H1 (cell line): ENCODE data around the gene LIAS. TPM values are rescaled to one million over a fixed set of nuclear protein-coding genes. Genes with fewer than 3 reads are reported as not detected.

ENCODE experiments used
- CTCF ChIA-PET: fragments of 300-600 bp; sonication (Branson Sonifier 250); formaldehyde crosslinking; loops from one replicate; lab custom pipeline; 2021; ENCODE audit not compliant: partially characterized antibody; lab: Charles Lee
- POLR2A ChIA-PET: fragments of 300-600 bp; sonication (Branson Sonifier 250); formaldehyde crosslinking; loops from one replicate; lab custom pipeline; 2021; ENCODE audit warnings: inconsistent platforms; ENCODE audit not compliant: partially characterized antibody; lab: Charles Lee
- DNase-seq, 2 experiments: peaks; one replicate each; pipeline versions ENCODE4 v3.0.0 to v3.0.0-alpha.2; 2010 to 2022; ENCODE audit warnings: low spot score in 2 of 2, low read depth in 1 of 2, mixed read lengths in 1 of 2
- FAIRE-seq: peaks from 2 replicates; lab custom pipeline; 2011; peaks lifted over from hg19 to GRCh38; lab: Jason Lieb, UNC
- H2AFZ ChIP-seq: 2 replicates; pipeline ENCODE4 v1.8.1; 2012; ENCODE audit warnings: low read length, inconsistent platforms
- H2AK5ac ChIP-seq: 2 replicates; pipeline ENCODE4 v1.6.1; 2013; ENCODE audit warnings: low read depth, low read length
- H2BK120ac ChIP-seq: replicated peaks from 2 replicates; pipeline ENCODE3; 2013; ENCODE audit warnings: low read depth, low read length, inconsistent platforms
- H2BK12ac ChIP-seq: 2 replicates; pipeline ENCODE4 v1.6.1; 2013; ENCODE audit warnings: low read depth, low read length
- H2BK15ac ChIP-seq: 2 replicates; pipeline ENCODE4 v1.6.1; 2013; ENCODE audit warnings: low read length
- H2BK20ac ChIP-seq: 2 replicates; pipeline ENCODE4 v1.6.1; 2013; ENCODE audit warnings: low read length
- H2BK5ac ChIP-seq: 2 replicates; pipeline ENCODE4 v1.6.1; 2013; ENCODE audit warnings: low read depth, low read length
- H3K14ac ChIP-seq: 2 replicates; pipeline ENCODE4 v1.6.1; 2013; ENCODE audit warnings: inconsistent platforms; ENCODE audit not compliant: insufficient read length
- H3K18ac ChIP-seq: 2 replicates; pipeline ENCODE4 v1.6.1; 2013; ENCODE audit warnings: low read length; ENCODE audit errors: extremely low read depth
- H3K23ac ChIP-seq: 2 replicates; pipeline ENCODE4 v1.6.1; 2013; ENCODE audit warnings: inconsistent platforms; ENCODE audit not compliant: insufficient read length
- H3K23me2 ChIP-seq: 2 replicates; pipeline ENCODE4 v1.6.1; 2013; ENCODE audit warnings: low read depth, low read length
- H3K27ac ChIP-seq: 2 replicates; pipeline ENCODE4 v1.6.1; 2011; ENCODE audit warnings: low read depth, low read length, inconsistent platforms
- H3K27me3 ChIP-seq, 4 experiments: replicated peaks in 1 of 4; 1 replicate in 1 of 4; 2 replicates in 3 of 4; pipeline versions ENCODE4 v1.6.1 to v1.8.1; 2011 to 2013; ENCODE audit warnings: low read length in 3 of 4, mild to moderate bottlenecking in 3 of 4, inconsistent platforms in 2 of 4, mixed read lengths in 2 of 4, moderate library complexity in 1 of 4; ENCODE audit not compliant: control insufficient read depth in 3 of 4, insufficient read depth in 3 of 4; ENCODE audit errors: extremely low read depth in 1 of 4
- H3K36me3 ChIP-seq, 4 experiments: 2 replicates each; pipeline versions ENCODE4 v1.6.1 to v1.8.1; 2011 to 2013; ENCODE audit warnings: mild to moderate bottlenecking in 4 of 4, low read length in 3 of 4, moderate library complexity in 2 of 4, control low read depth in 1 of 4, inconsistent platforms in 1 of 4; ENCODE audit not compliant: insufficient read depth in 4 of 4, control insufficient read depth in 2 of 4
- H3K4ac ChIP-seq: replicated peaks from 2 replicates; pipeline ENCODE3; 2013; ENCODE audit warnings: low read length, low read depth, mixed read lengths, inconsistent platforms; ENCODE audit not compliant: insufficient read length
- H3K4me1 ChIP-seq, 4 experiments: replicated peaks in 1 of 4; 1 replicate in 1 of 4; 2 replicates in 3 of 4; pipeline versions ENCODE4 v1.6.1 to v1.8.1; 2011 to 2013; ENCODE audit warnings: low read length in 3 of 4, inconsistent platforms in 2 of 4, mixed read lengths in 1 of 4; ENCODE audit not compliant: insufficient read depth in 4 of 4, control insufficient read depth in 3 of 4
- H3K4me2 ChIP-seq, 2 experiments: 2 replicates each; pipeline versions ENCODE4 v1.6.1 to v1.8.1; 2011 to 2013; ENCODE audit warnings: low read depth in 2 of 2, low read length in 2 of 2, control low read depth in 1 of 2, inconsistent platforms in 1 of 2, mild to moderate bottlenecking in 1 of 2; ENCODE audit not compliant: insufficient read depth in 1 of 2
- H3K4me3 ChIP-seq, 4 experiments: fragments of 200-600, 300-600 bp in 1 of 4; sonication (generic), shearing (Covaris generic), sonication (Bioruptor Twin) in 1 of 4; 2 replicates each; pipeline versions ENCODE4 v1.5.1 to v1.8.1; 2011 to 2016; ENCODE audit warnings: low read length in 4 of 4, low read depth in 3 of 4, control low read depth in 2 of 4, inconsistent platforms in 2 of 4, mild to moderate bottlenecking in 2 of 4, mixed read lengths in 1 of 4, moderate library complexity in 1 of 4; ENCODE audit not compliant: insufficient read depth in 2 of 4; ENCODE audit errors: extremely low read depth in 1 of 4
- H3K56ac ChIP-seq: replicated peaks from 2 replicates; pipeline ENCODE3; 2013; ENCODE audit warnings: low read depth, mild to moderate bottlenecking, mixed read lengths, low read length, inconsistent platforms; ENCODE audit not compliant: insufficient read length
- H3K79me1 ChIP-seq: 2 replicates; pipeline ENCODE4 v1.6.1; 2013; ENCODE audit warnings: low read depth, low read length, control low read depth
- H3K79me2 ChIP-seq, 2 experiments: 2 replicates each; pipeline versions ENCODE4 v1.6.1 to v1.8.1; 2012 to 2013; ENCODE audit warnings: low read length in 2 of 2, mild to moderate bottlenecking in 2 of 2, inconsistent platforms in 1 of 2; ENCODE audit not compliant: insufficient read depth in 2 of 2, control insufficient read depth in 1 of 2
- H3K9ac ChIP-seq, 4 experiments: replicated peaks in 1 of 4; 1 replicate in 1 of 4; 2 replicates in 3 of 4; pipeline versions ENCODE4 v1.6.1 to v1.8.1; 2011 to 2013; ENCODE audit warnings: low read depth in 3 of 4, low read length in 3 of 4, control low read depth in 2 of 4, mild to moderate bottlenecking in 2 of 4, moderate library complexity in 2 of 4, inconsistent platforms in 1 of 4; ENCODE audit errors: extremely low read depth in 1 of 4
- H3K9me3 ChIP-seq, 2 experiments: 2 replicates each; pipeline versions ENCODE4 v1.6.1 to v1.8.1; 2012 to 2013; ENCODE audit warnings: mild to moderate bottlenecking in 2 of 2, moderate library complexity in 2 of 2, control low read depth in 1 of 2, inconsistent platforms in 1 of 2, low read depth in 1 of 2, low read length in 1 of 2, mixed read lengths in 1 of 2; ENCODE audit not compliant: insufficient read depth in 2 of 2
- H4K20me1 ChIP-seq, 2 experiments: replicated peaks in 1 of 2; 2 replicates each; pipeline versions ENCODE3 to v1.8.1; 2011 to 2013; ENCODE audit warnings: inconsistent platforms in 2 of 2, low read length in 2 of 2, mild to moderate bottlenecking in 1 of 2; ENCODE audit not compliant: insufficient read depth in 2 of 2, control insufficient read depth in 1 of 2
- H4K5ac ChIP-seq: 2 replicates; pipeline ENCODE4 v1.6.1; 2013; ENCODE audit warnings: low read length, low read depth, mixed read lengths, inconsistent platforms; ENCODE audit not compliant: insufficient read length
- H4K8ac ChIP-seq: 2 replicates; pipeline ENCODE4 v1.8.0; 2013; ENCODE audit warnings: mild to moderate bottlenecking, moderate library complexity, low read length, inconsistent platforms; ENCODE audit not compliant: insufficient read depth; ENCODE audit errors: extremely low read depth
- H4K91ac ChIP-seq: replicated peaks from 2 replicates; pipeline ENCODE3; 2013; ENCODE audit warnings: low read length, mixed read lengths, inconsistent platforms; ENCODE audit not compliant: insufficient read length
- ASH2L ChIP-seq: fragments of 200-600, 300-600 bp; sonication (generic); IDR thresholded peaks from one replicate; pipeline ENCODE4 v1.7.1; 2017; ENCODE audit warnings: low read length
- FOSL1 ChIP-seq: IDR thresholded peaks from 2 replicates; pipeline ENCODE4 v1.6.1; 2011; ENCODE audit warnings: mild to moderate bottlenecking, low read depth, low read length, moderate library complexity; ENCODE audit not compliant: insufficient read depth
- KDM5A ChIP-seq: fragments of 200-600 bp; IDR thresholded peaks from 2 replicates; pipeline ENCODE4 v1.7.1; 2012; ENCODE audit warnings: mild to moderate bottlenecking, low read length, inconsistent platforms, mixed read lengths
- NANOG ChIP-seq: IDR thresholded peaks from 2 replicates; pipeline ENCODE4 v1.6.1; 2011; ENCODE audit warnings: low read length, low read depth, mild to moderate bottlenecking, inconsistent platforms; ENCODE audit not compliant: insufficient read depth, poor library complexity, severe bottlenecking
- WGBS, 2 experiments: shearing (Covaris generic) in 1 of 2; methylation state at CpG; one replicate each; pipeline versions ENCODE4 v1.1.6 to v1.1.7; 2013 to 2015; ENCODE audit warnings: low lambda C conversion rate in 2 of 2, mixed read lengths in 2 of 2, inconsistent platforms in 1 of 2, low coverage in 1 of 2, missing lambda C conversion rate in 1 of 2; ENCODE audit not compliant: insufficient replicate concordance in 2 of 2, insufficient coverage in 1 of 2, insufficient read length in 1 of 2; ENCODE audit errors: extremely low coverage in 1 of 2, missing lambda C conversion rate in 1 of 2; 5-methylcytosine and 5-hydroxymethylcytosine counted together
- polyA plus RNA-seq, 7 experiments: library from polyadenylated mRNA; depleted of rRNA in 3 of 7; stranded (reverse) in 5 of 7; unstranded in 2 of 7; fragments of >200 nt in 5 of 7; fragments of 200-250 nt in 2 of 7; gene quantifications; 1 replicate in 5 of 7; 2 replicates in 1 of 7; 4 replicates in 1 of 7; pipeline versions ENCODE4 v1.2.1 to v1.2.3, GENCODE V29; 2011 to 2013; ENCODE audit warnings: missing spikeins in 2 of 7, mixed read lengths in 2 of 7
- total RNA-seq: library from RNA; stranded (reverse); fragmentation: NEBNext Ultra II Directional; extraction: Animal tissue kit (Norgen Biotek cat#: 25700); gene quantifications from 2 replicates; pipeline ENCODE4 v1.2.1, GENCODE V29; 2021

Gene LIAS
- total and polyA plus RNA-seq, 2 of the 8 experiments (the other 6 are each of a cell fraction or from before 2014, with no cell fraction given): 10.5 to 24.9 TPM

DNA sequence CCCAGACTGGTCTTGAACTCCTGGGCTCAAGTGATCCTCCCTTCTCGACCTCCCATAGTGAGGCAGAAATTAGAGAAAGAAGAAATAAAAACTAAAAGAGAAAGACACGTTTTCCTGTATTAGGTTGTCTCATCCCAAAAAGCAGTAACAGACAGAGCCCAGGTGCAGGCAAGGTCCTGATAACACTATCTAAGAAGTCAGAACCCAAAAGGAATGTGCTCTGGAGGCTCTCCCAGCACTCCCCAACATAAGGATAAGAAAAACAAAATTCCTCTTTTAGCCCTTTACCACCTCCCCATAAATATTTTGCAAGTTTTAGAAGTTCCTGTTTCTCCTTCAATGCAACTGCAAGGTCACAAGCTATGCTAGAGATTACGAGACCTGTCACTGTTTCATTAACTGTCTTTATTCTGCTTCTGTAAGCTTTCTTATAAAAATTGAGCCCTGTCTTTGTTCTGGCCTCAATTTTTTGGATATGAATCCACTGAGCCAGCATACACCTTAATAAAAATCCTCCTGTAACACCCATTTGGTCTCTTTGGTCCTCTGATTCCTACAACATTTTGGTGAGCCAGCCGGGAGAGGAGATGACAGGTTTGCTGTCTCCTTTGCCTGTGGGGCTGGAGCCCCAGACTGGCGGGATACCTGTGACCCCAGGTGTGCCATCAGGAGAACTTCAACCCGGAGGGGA is 25.9 kb downstream of the LIAS start:
- Histone ChIP-seq H2BK15ac (no peak overlapping the region), H3K4me3 (no peak overlapping the region), H3K23ac (no peak overlapping the region), H2BK20ac (no peak overlapping the region), H3K36me3 (no peaks in the 10 kb centered on the region), H3K14ac (no peak overlapping the region), H3K18ac (no peak overlapping the region), H3K9ac (no peak overlapping the region), H4K20me1 (no peaks in the 10 kb centered on the region), H3K27ac (no peak overlapping the region), H4K8ac (no peak overlapping the region), H3K56ac (no peak overlapping the region), H3K4ac (no peak overlapping the region), H3K4me1 (no peaks in the 10 kb centered on the region), H3K27me3 (no peaks in the 10 kb centered on the region), H2AK5ac (no peak overlapping the region)
- DNase-seq (no peak), FAIRE-seq (no peak)
- 94% methylated on average over 6 of the region's 6 CpGs; no CpG with 5 or more reads in 1 of the 2 experiments for WGBS, 2 experiments
- TF ChIP-seq KDM5A (no peak), NANOG (no peak), FOSL1 (no peak), ASH2L (no peak)
- TF ChIP-seq, all 59 proteins: peak for 0
- Histone ChIP-seq H2BK120ac (no peak overlapping the region), H3K79me1 (no peaks in the 10 kb centered on the region), H3K23me2 (no peaks in the 10 kb centered on the region), H2BK12ac (no peak overlapping the region), H3K4me2 (no peak overlapping the region), H4K91ac (no peak overlapping the region), H3K79me2 (no peaks in the 10 kb centered on the region), H4K5ac (no peak overlapping the region), H3K9me3 (0 out of 4 replicates have a peak, but pooled peaks cover 0 to 2% of the 10 kb centered on the region in 2 experiments), H2AFZ (no peak overlapping the region), H2BK5ac (no peak overlapping the region)
- CTCF ChIA-PET: interaction anchor here (0.7 to 1.4 kb wide), 2 partner anchors 11 to 224 kb away, joined by 3 to 4 read pairs; no protein-coding TSS in a partner anchor
- POLR2A ChIA-PET: interaction anchor here (0.6 kb wide), 1 partner anchor 76 kb away, joined by 3 read pairs; no protein-coding TSS in a partner anchor
